IgD-negative memory B cell (primary cell): ENCODE results near the gene GTPBP6. TPM values are rescaled to one million over a fixed set of nuclear protein-coding genes. Genes with fewer than 3 reads are reported as not detected.
"Not testable (repeated sequence)": the region's sequence is repeated elsewhere in the genome, so short reads cannot be mapped to it uniquely, and the experiment has no call there.

Source experiments
- H3K27ac Mint-ChIP-seq, 3 donors: one replicate each; pipeline ENCODE4 v1.8.0; 2020 to 2022; ENCODE audit warnings: mild to moderate bottlenecking in 3 of 3, mixed read lengths in 3 of 3, moderate library complexity in 1 of 3
- H3K27me3 Mint-ChIP-seq: one replicate; pipeline ENCODE4 v1.8.0; 2021; ENCODE audit warnings: mixed read lengths
- H3K36me3 Mint-ChIP-seq: one replicate; pipeline ENCODE4 v1.8.0; 2020; ENCODE audit warnings: mild to moderate bottlenecking, mixed read lengths
- H3K4me1 Mint-ChIP-seq, 3 donors: one replicate each; pipeline ENCODE4 v1.8.0; 2020 to 2022; ENCODE audit warnings: mixed read lengths in 3 of 3, mild to moderate bottlenecking in 1 of 3
- H3K4me3 Mint-ChIP-seq, 4 donors: one replicate each; pipeline ENCODE4 v1.8.0; 2020 to 2022; ENCODE audit warnings: mild to moderate bottlenecking in 4 of 4, mixed read lengths in 4 of 4, moderate library complexity in 3 of 4
- H3K9me3 Mint-ChIP-seq, 3 donors: one replicate each; pipeline ENCODE4 v1.8.0; 2020 to 2021; ENCODE audit warnings: mixed read lengths in 3 of 3, mild to moderate bottlenecking in 1 of 3
- polyA plus RNA-seq: library from polyadenylated mRNA; unstranded; fragments of 300-500 nt; fragmentation: Illumina TruSeq; gene quantifications from one replicate; pipeline ENCODE4 v1.2.3, GENCODE V29; 2021

GTPBP6 gene
- polyA plus RNA-seq, 1 donor from 2014 or later, result 40.8 TPM

GRCh38 chrX:334331-334891 is 15.8 kb upstream of the GTPBP6 start:
- no peaks in the 10 kb centered on the region for H3K9me3 Mint-ChIP-seq
- no peaks in the 10 kb centered on the region for H3K27me3 Mint-ChIP-seq
- H3K4me1 Mint-ChIP-seq, result peaks cover 0 to 1% (median 0%) of the 10 kb centered on the region in 3 donors
- H3K27ac Mint-ChIP-seq, result peak overlapping the region in 1 of 3 donors; percentile 31
- peaks cover 4% of the 10 kb centered on the region for H3K36me3 Mint-ChIP-seq
- no peak overlapping the region for H3K4me3 Mint-ChIP-seq

GRCh38 chrX:333611-334311 is 15.2 kb upstream of the GTPBP6 start:
- Mint-ChIP-seq H3K27me3 (no peaks in the 10 kb centered on the region), H3K4me3 (no peak overlapping the region), H3K27ac (peak overlapping the region in 1 of 3 donors; percentile 31), H3K4me1 (peaks cover 0 to 1% (median 0%) of the 10 kb centered on the region in 3 donors), H3K9me3 (no peaks in the 10 kb centered on the region), H3K36me3 (peaks cover 4% of the 10 kb centered on the region)

DNA sequence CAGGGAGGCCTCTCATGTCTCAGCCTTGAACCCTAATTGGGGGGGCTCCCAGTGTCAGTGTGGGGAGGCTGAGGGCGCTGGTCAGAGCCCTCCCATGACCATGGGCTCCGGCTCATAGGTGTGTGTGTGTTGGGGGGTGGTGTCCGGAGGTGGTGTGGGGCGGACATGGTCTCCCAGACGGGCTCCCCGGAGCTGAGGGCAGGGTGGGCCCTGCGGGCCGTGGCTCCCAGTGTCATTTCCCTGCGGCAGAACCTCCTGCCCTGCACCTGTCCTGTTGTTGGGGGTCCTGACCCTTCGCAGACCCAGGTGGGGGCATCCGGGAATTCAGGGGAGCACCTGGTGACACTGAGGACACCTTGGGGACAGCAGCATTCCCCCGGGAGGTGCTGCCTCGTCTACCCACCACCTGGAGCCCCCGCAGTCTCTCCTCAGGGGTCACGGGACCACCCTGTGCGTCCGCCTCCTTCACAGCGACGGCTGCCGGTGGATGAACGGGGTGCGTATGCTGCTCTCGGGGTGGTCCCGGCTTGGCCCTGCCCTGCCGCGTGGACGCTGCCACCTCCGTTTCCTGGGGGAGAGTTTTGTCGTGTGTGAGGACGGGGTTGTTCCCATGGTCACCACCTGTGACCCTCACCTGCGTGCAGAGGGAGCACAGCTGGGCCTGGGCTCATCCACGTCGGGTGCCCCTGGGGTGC is 14.5 kb upstream of the GTPBP6 start:
- Mint-ChIP-seq H3K4me1 (peaks cover 0 to 1% (median 0%) of the 10 kb centered on the region in 3 donors), H3K27ac (no peak overlapping the region), H3K4me3 (peak overlapping the region in 1 of 4 donors; percentile 47), H3K36me3 (peaks cover 4% of the 10 kb centered on the region), H3K9me3 (no peaks in the 10 kb centered on the region), H3K27me3 (no peaks in the 10 kb centered on the region)

DNA sequence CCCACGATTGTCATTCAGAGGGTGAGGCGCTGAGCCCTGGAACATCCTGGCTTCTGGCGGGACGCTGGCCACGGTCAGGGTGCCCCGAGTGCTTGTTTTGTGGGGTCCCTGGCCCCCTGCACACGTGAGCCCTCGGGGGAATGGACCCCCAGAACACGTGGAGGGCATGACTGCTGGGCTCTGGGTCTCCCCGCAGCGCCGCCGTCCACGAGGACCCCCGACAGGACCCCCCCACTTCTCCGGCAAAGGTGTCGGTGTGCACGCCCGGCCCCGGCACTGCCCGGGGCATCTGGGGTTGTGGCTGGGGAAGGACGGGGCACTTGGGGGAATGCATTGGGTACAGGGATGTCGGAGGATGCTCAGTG is 13.9 kb upstream of the GTPBP6 start:
- Mint-ChIP-seq H3K27me3 (no peaks in the 10 kb centered on the region), H3K4me1 (peaks cover 0 to 1% (median 0%) of the 10 kb centered on the region in 3 donors), H3K9me3 (no peaks in the 10 kb centered on the region), H3K4me3 (no peak overlapping the region), H3K27ac (no peak overlapping the region), H3K36me3 (peaks cover 4% of the 10 kb centered on the region)

DNA sequence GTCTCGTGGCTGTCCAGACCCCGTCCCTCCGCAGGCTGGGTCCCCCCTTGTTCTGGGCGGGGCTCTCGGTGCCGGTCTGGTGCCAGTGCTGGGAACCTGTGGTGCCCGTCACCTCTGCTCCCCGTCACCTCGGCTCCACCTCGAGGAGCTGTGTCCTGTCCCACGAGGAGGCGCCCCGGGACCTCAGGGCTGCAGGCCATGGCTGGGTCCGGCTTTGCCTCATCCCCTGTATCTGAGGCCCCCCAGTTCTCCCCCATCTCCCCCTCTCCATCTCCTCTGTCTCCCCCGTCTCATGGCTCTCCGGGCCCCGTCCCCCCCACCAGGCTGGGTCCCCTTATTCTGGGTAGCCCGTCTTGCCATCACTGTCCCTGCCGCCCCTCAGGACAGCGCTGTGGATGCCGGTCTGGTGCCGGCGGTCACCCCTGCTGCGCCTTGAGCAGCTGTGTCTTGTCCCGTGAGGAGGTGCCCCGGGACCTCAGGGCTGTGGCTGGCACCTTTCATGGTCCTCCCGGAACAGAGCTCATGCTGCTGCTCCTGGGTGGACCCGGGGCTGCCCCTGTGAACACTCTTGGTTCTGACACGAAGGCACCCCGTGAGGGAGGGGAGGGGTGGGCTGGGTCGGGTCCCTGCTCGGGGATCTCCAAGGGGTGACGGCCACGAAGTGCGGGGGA is 13.4 kb upstream of the GTPBP6 start:
- H3K4me3 Mint-ChIP-seq, result no peak overlapping the region
- H3K9me3 Mint-ChIP-seq, result no peaks in the 10 kb centered on the region
- peaks cover 4% of the 10 kb centered on the region for H3K36me3 Mint-ChIP-seq
- H3K4me1 Mint-ChIP-seq, result peaks cover 0 to 1% (median 0%) of the 10 kb centered on the region in 3 donors
- H3K27me3 Mint-ChIP-seq, result no peaks in the 10 kb centered on the region
- no peak overlapping the region for H3K27ac Mint-ChIP-seq

GRCh38 chrX:331151-331824 is 12.7 kb upstream of the GTPBP6 start:
- Mint-ChIP-seq H3K4me3 (no peak overlapping the region), H3K9me3 (no peaks in the 10 kb centered on the region), H3K4me1 (peaks cover 0 to 1% (median 0%) of the 10 kb centered on the region in 3 donors), H3K27me3 (no peaks in the 10 kb centered on the region), H3K27ac (no peak overlapping the region), H3K36me3 (peaks cover under 1% of the 10 kb centered on the region)

GRCh38 chrX:330726-331150 is 12.1 kb upstream of the GTPBP6 start:
- H3K4me3 Mint-ChIP-seq, result no peak overlapping the region
- H3K36me3 Mint-ChIP-seq, result no peaks in the 10 kb centered on the region
- no peaks in the 10 kb centered on the region for H3K27me3 Mint-ChIP-seq
- peaks cover 0 to 1% (median 0%) of the 10 kb centered on the region in 3 donors for H3K4me1 Mint-ChIP-seq
- H3K9me3 Mint-ChIP-seq, result no peaks in the 10 kb centered on the region
- no peak overlapping the region for H3K27ac Mint-ChIP-seq

DNA sequence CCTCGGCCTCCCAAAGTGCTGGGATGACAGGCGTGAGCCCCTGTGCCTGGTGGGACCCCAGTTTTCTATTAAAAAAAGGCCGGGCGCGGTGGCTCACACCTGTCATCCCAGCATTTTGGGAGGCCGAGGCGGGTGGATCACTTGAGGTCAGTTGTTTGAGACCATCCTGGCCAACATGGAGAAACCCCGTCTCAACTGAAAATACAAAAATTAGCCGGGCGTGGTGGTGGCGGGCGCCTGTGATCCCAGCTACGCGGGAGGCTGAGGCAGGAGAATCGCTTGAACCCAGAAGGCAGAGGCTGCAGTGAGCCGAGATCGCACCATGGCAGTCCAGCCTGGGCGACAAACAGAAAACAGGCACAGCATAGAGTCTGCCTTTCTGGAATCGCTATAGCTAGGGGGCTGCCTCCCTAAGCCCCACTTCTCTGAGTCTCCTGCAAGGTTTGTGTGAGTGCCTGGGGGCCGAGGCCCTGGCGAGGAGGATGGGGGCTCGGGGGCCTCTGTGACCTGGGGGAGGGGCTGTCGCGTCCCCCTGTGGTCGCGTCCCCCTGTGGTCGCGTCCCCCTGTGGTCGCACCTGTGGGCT is 11.6 kb upstream of the GTPBP6 start:
- H3K9me3 Mint-ChIP-seq, H3K27ac Mint-ChIP-seq, H3K4me1 Mint-ChIP-seq, H3K36me3 Mint-ChIP-seq, H3K4me3 Mint-ChIP-seq, H3K27me3 Mint-ChIP-seq: not testable (repeated sequence)

DNA sequence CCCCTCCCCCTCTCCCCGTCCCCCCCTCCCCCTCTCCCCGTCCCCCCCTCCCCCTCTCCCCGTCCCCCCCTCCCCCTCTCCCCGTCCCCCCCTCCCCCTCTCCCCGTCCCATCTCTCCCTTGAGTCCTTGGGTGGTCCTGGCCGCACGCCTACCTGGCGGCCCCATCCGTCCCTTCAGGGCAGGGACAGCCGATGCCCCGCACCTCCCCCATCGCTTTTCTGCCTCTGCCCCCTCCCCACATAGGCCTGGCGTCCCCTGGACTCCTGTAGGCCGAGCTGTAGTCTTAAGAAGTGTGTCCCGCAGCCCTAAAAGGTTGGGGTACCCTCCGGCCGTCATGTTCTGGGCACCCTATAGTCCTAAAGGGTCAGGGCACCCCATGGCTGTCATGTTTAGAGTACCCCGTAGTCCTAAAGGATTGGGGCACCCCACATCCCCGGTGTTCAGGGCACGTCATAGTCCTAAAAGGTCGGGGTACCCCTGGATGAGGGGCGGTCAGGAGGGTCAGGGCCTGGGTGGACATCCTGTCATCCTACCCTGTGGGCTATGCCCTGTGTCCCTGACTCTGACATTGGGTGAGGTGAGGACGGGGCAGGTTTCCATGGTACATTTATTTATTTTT is 10.8 kb upstream of the GTPBP6 start:
- no peak overlapping the region for H3K4me3 Mint-ChIP-seq

DNA sequence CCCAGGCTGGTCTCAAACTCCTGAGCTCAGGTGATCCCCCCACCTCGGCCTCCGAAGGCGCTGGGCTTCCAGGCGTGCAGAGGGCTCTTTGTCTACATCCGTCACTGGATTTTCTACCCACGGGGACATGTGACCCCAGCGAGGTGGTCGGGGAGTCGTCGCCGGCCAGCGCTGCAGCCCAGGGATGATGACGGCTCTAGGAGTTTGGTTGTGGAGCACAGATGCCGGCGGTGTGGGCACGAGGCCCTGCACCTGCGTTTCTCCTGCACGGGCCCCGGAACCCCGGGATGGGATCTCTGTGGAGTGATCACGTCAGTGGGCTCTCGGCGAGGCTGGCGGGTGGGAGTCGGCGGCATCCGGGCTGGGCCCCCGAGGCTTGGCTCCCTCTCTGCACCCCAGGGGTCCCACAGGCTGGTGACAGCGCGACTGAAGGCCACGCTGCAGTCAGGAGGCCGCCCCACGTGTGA is 9.1 kb upstream of the GTPBP6 start:
- Mint-ChIP-seq H3K9me3 (no peaks in the 10 kb centered on the region), H3K4me3 (no peak overlapping the region), H3K27ac (no peak overlapping the region), H3K27me3 (no peaks in the 10 kb centered on the region), H3K36me3 (no peaks in the 10 kb centered on the region), H3K4me1 (peaks cover 5 to 9% (median 7%) of the 10 kb centered on the region in 3 donors)

More for the DNA sequence above, 10.8 kb upstream of the GTPBP6 start:
- Mint-ChIP-seq H3K36me3 (no peaks in the 10 kb centered on the region), H3K27me3 (no peaks in the 10 kb centered on the region), H3K27ac (no peak overlapping the region), H3K4me1 (peaks cover 0 to 1% (median 0%) of the 10 kb centered on the region in 3 donors), H3K9me3 (no peaks in the 10 kb centered on the region)

DNA sequence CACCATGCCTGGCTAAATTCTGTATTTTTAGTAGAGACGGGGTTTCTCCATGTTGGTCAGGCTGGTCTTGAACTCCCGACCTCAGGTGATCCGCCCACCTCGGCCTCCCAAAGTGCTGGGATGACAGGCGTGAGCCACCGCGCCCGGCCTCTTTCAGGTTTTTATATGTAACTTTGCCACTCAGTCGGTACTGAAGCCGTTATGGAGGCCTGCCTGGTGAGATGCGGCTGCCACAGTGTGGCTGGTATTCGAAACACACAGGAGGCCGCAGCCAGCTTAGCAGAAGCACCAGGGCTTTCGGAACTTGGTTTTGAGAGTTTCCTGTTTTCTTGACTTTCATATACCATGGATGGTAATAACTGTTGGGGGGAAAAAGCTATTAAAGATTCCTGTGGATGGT is 6.1 kb upstream of the GTPBP6 start:
- not testable (repeated sequence) for H3K36me3 Mint-ChIP-seq, H3K9me3 Mint-ChIP-seq, H3K27me3 Mint-ChIP-seq, H3K4me3 Mint-ChIP-seq, H3K27ac Mint-ChIP-seq
- H3K4me1 Mint-ChIP-seq, result peaks cover 9 to 13% (median 13%) of the 10 kb centered on the region in 3 donors

DNA sequence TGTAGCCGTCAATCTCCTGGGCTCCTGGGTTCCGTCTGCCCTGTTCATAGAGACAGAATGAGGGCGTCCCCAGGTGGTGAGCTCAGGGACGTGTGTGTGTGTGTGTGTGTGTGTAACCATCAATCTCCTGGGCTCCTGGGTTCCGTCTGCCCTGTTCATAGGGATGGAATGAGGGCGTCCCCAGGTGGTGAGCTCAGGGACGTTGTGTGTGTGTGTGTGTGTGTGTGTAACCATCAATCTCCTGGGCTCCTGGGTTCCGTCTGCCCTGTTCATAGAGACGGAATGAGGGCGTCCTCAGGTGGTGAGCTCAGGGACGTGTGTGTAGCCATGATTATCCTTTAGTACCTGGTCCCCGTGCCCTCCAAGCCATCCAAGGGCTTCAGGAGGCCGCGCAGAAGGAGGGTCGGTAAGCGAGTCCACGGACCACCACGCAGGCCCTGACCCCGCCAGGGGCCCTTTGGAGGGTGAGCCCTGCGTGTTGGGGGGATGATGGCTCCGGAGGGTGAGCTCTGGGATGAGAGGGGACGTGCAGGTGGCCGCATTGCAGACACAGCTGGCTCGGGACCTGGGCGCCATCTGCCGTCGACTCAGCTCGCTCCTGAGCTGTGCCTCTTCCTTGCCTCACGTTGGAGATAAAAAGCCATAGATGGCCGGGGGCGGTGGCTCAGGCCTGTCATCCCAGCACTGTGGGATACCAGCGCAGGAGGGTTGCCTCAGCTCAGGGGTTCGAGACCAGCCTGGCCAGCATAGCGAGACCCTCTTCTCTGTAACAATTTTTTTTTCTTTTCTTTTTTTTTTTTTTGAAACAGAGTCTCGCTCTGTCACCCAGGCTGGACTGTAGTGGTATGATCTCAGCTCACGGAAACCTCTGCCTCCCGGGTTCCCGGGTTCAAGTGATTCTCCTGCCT is 5.4 kb upstream of the GTPBP6 start:
- Mint-ChIP-seq H3K27ac (peak overlapping the region in 2 of 3 donors; percentile 24 to 63), H3K27me3 (no peaks in the 10 kb centered on the region), H3K4me1 (peaks cover 9 to 13% (median 13%) of the 10 kb centered on the region in 3 donors), H3K9me3 (no peaks in the 10 kb centered on the region), H3K4me3 (peak overlapping the region in 1 of 4 donors; percentile 30), H3K36me3 (no peaks in the 10 kb centered on the region)

GRCh38 chrX:320126-320783 is 1.7 kb upstream of the GTPBP6 start:
- Mint-ChIP-seq H3K9me3 (no peaks in the 10 kb centered on the region), H3K36me3 (no peaks in the 10 kb centered on the region), H3K27me3 (no peaks in the 10 kb centered on the region), H3K4me3 (peak overlapping the region; percentile 64 to 94 (median 78)), H3K27ac (peak overlapping the region; percentile 65 to 83 (median 71)), H3K4me1 (peaks cover 13 to 15% (median 14%) of the 10 kb centered on the region in 3 donors)
